ENCODE measurements around the gene CADM4. TPM values are rescaled to one million over a fixed set of nuclear protein-coding genes. Genes with fewer than 3 reads are reported as not detected.

The CADM4 gene
- total and polyA plus RNA-seq, 2 of the 8 experiments (the other 6 are each of a cell fraction or from before 2014, with no cell fraction given), result 13.5 to 25.0 TPM

DNA sequence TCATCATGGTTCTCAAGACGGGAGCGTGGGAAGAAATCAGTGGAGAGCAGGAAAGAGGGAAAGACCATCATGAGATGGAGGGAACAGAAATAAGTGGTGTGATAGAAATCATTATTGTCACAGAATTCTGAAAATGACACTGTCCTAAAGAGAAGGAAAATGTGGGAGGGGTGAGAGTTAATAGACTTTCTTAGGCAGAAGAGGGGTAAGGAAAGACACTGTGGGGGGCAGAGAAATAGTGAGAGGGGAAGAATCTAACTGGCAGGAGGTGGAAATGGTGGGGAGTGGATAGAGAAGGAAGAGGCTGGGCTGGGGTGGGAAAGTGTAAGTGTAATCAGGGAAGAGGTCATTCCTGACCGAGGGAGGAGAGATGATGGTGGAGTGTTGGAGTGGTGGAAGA, 60.9 kb downstream of the CADM4 start:
- Histone ChIP-seq H2BK120ac (replicated peaks; ENCODE audit: low read depth, low read length) (no peak overlapping the region), H3K79me1 (ENCODE audit: low read depth, low read length) (peaks cover 9% of the 10 kb centered on the region), H3K36me3 (ENCODE audit: control insufficient read depth in 2 of 4, insufficient read depth in 4 of 4, low read length in 3 of 4) (no peaks in the 10 kb centered on the region), H3K27ac (ENCODE audit: low read depth, low read length) (no peak overlapping the region), H2BK15ac (ENCODE audit: low read length) (no peak overlapping the region), H2AFZ (ENCODE audit: low read length) (no peak overlapping the region), H3K9me3 (ENCODE audit: insufficient read depth in 2 of 2, low read depth in 1 of 2, low read length in 1 of 2) (no peaks in the 10 kb centered on the region), H2AK5ac (ENCODE audit: low read depth, low read length) (no peak overlapping the region), H3K4me3 (ENCODE audit: extremely low read depth in 1 of 4, insufficient read depth in 2 of 4, low read depth in 3 of 4, low read length in 4 of 4) (no peak overlapping the region), H4K91ac (replicated peaks; ENCODE audit: insufficient read length, low read length) (no peak overlapping the region), H2BK12ac (ENCODE audit: low read depth, low read length) (no peak overlapping the region), H3K9ac (replicated peaks in 1 of 4; ENCODE audit: extremely low read depth in 1 of 4, low read depth in 3 of 4, low read length in 3 of 4) (peak overlapping the region in 1 of 4 experiments; percentile 32; a peak in 1 of 7 replicates), H3K4me2 (ENCODE audit: insufficient read depth in 1 of 2, low read depth in 2 of 2, low read length in 2 of 2) (no peak overlapping the region; a peak in 1 of 4 replicates), H4K8ac (ENCODE audit: extremely low read depth, insufficient read depth, low read length) (no peak overlapping the region), H2BK5ac (ENCODE audit: low read depth, low read length) (no peak overlapping the region), H4K20me1 (replicated peaks in 1 of 2; ENCODE audit: control insufficient read depth in 1 of 2, insufficient read depth in 2 of 2, low read length in 2 of 2) (no peaks in the 10 kb centered on the region), H3K23me2 (ENCODE audit: low read depth, low read length) (peaks cover 25% of the 10 kb centered on the region), H3K56ac (replicated peaks; ENCODE audit: insufficient read length, low read depth, low read length) (no peak overlapping the region), H3K18ac (ENCODE audit: extremely low read depth, low read length) (no peak overlapping the region), H3K4me1 (replicated peaks in 1 of 4; ENCODE audit: control insufficient read depth in 3 of 4, insufficient read depth in 4 of 4, low read length in 3 of 4) (peaks cover 0 to 19% (median 12%) of the 10 kb centered on the region in 4 experiments; a peak in 6 of 7 replicates), H3K27me3 (replicated peaks in 1 of 4; ENCODE audit: control insufficient read depth in 3 of 4, extremely low read depth in 1 of 4, insufficient read depth in 3 of 4, low read length in 3 of 4) (no peaks in the 10 kb centered on the region), H3K14ac (ENCODE audit: insufficient read length) (no peak overlapping the region), H4K5ac (ENCODE audit: insufficient read length, low read depth, low read length) (no peak overlapping the region), H3K23ac (ENCODE audit: insufficient read length) (no peak overlapping the region), H2BK20ac (ENCODE audit: low read length) (no peak overlapping the region), H3K4ac (replicated peaks; ENCODE audit: insufficient read length, low read depth, low read length) (no peak overlapping the region), H3K79me2 (ENCODE audit: control insufficient read depth in 1 of 2, insufficient read depth in 2 of 2, low read length in 2 of 2) (peaks cover 0 to 8% of the 10 kb centered on the region in 2 experiments; a peak in 2 of 4 replicates)
- ChIA-PET CTCF (ENCODE audit: partially characterized antibody) (interaction anchor here (1.0 to 3.3 kb wide), 2 partner anchors 16 to 23 kb away, joined by 3 to 25 read pairs; partner anchors contain the start of gene IRGQ), POLR2A (ENCODE audit: partially characterized antibody) (interaction anchor here (3.6 kb wide), 1 partner anchor 11 kb away, joined by 14 read pairs; no protein-coding TSS in a partner anchor)
- DNase-seq (ENCODE audit: low read depth in 1 of 2, low spot score in 2 of 2), result no peak
- no peak for FAIRE-seq
- WGBS, 2 experiments (ENCODE audit: extremely low coverage in 1 of 2, insufficient coverage in 1 of 2, insufficient read length in 1 of 2, insufficient replicate concordance in 2 of 2, low coverage in 1 of 2, low lambda C conversion rate in 2 of 2, missing lambda C conversion rate in 1 of 2), result 94% methylated on average over 3 of the region's 3 CpGs; no CpG with 5 or more reads in 1 of the 2 experiments
- no peak for TF ChIP-seq TAF7 (optimal IDR thresholded peaks at IDR 0.05; ENCODE audit: borderline replicate concordance, low read depth, low read length)
- TF ChIP-seq SAP30 (IDR thresholded peaks at IDR 0.05; ENCODE audit: insufficient read depth, insufficient replicate concordance, low read length), result no peak
- TF ChIP-seq TAF1 (IDR thresholded peaks at IDR 0.05; ENCODE audit: low read depth, low read length), result no peak
- no peak for TF ChIP-seq RNF2 (IDR thresholded peaks at IDR 0.05; ENCODE audit: borderline replicate concordance, low read depth, low read length, missing control alignments, poor library complexity, severe bottlenecking)
- TF ChIP-seq SP2 (IDR thresholded peaks at IDR 0.05; ENCODE audit: low read length), result no peak
- TF ChIP-seq, protein P1, sequence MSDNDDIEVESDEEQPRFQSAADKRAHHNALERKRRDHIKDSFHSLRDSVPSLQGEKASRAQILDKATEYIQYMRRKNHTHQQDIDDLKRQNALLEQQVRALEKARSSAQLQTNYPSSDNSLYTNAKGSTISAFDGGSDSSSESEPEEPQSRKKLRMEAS (IDR thresholded peaks at IDR 0.05), result no peak
- no peak for TF ChIP-seq RFX5 (IDR thresholded peaks at IDR 0.05; ENCODE audit: borderline replicate concordance, low read depth, low read length)
- no peak for TF ChIP-seq TBP (IDR thresholded peaks at IDR 0.05; ENCODE audit: low read depth, low read length)
- no peak for TF ChIP-seq SRF (IDR thresholded peaks at IDR 0.05; ENCODE audit: low read depth, low read length)
- no peak for TF ChIP-seq CBX8 (IDR thresholded peaks at IDR 0.05; ENCODE audit: borderline replicate concordance, low read depth, low read length)
- TF ChIP-seq POLR2AphosphoS5 (IDR thresholded peaks at IDR 0.05; ENCODE audit: low read depth, low read length), result no peak
- TF ChIP-seq POLR2A (IDR thresholded peaks at IDR 0.05; ENCODE audit: control extremely low read depth in 1 of 2, low read depth in 2 of 2, low read length in 2 of 2), result no peak
- no peak for TF ChIP-seq EZH2 (IDR thresholded peaks at IDR 0.05; ENCODE audit: low read depth, low read length, severe bottlenecking)
